HG03066 (cell line): ENCODE results near the gene FNDC5.
"Not testable (repeated sequence)": the region's sequence is repeated elsewhere in the genome, so short reads cannot be mapped to it uniquely, and the experiment has no call there.

Experiments used
- ATAC-seq: cut with Tn5 transposase; IDR thresholded peaks from one replicate; pipeline ENCODE4 v1.9.1; 2021; ENCODE audit warnings: low read depth; ENCODE audit not compliant: unreplicated experiment

FNDC5 gene

DNA sequence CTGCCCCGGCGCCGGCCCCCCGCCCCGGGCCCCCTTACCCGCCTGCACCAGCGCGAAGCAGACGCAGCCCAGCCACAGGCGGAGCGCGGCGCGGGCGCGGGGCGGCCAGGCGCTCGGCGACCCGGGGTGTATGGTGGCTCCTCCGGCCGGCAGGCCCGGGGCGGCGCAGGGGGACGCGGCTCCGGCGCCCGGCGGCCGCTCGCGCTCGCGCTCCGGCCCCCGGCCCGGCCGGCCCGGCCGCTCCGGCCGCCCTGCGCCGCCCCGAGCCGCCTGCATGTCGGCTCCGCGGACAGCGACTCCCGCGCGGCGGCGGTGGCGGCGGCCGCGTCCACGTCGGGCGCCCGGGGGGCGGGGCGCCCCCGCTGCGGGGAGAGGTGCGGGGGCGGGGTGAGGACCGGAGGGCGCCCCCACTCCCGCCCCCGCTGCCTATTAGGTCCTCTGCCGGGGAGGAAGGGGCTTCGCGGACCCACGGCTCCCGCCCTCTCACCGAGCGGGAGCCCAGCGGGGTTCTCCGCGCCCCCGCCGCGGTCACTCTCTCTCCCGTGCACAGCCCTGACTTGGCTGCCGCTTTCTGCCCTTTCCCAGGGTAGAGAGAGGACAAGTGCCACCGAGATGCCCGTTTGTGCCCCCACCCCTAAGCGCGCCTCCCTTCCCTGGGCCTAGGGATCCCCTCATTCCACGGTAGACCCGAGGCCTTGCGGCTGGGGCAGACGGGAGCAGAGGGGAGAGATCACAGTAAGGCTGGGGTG, at the start of gene FNDC5:
FNDC5 (minus strand) TSS at position 298 of the 749 bp plus-strand sequence.
- ATAC-seq = no peak

- ATAC-seq = no peak
Measured at GRCh38 chr1:32919811-32920733, 49.4 kb upstream of the FNDC5 start.

- no peak for ATAC-seq
Measured at GRCh38 chr1:32918179-32918578, 47.5 kb upstream of the FNDC5 start.

GRCh38 chr1:32917521-32917920, 46.8 kb upstream of the FNDC5 start:
- ATAC-seq = no peak

GRCh38 chr1:32915766-32916706, 45.3 kb upstream of the FNDC5 start:
- ATAC-seq = no peak

GRCh38 chr1:32910319-32910718, 39.6 kb upstream of the FNDC5 start:
- no peak for ATAC-seq

GRCh38 chr1:32907435-32907834, 36.7 kb upstream of the FNDC5 start:
- ATAC-seq = no peak

- no peak for ATAC-seq
Measured at GRCh38 chr1:32906654-32907053, 35.9 kb upstream of the FNDC5 start.

- ATAC-seq = not testable (repeated sequence)
Measured at GRCh38 chr1:32905588-32905987, 34.9 kb upstream of the FNDC5 start.

GRCh38 chr1:32904797-32905196, 34.1 kb upstream of the FNDC5 start:
- ATAC-seq = no peak

- no peak for ATAC-seq
Measured at GRCh38 chr1:32903991-32904785, 33.5 kb upstream of the FNDC5 start.

- no peak for ATAC-seq
Measured at GRCh38 chr1:32902535-32902920, 31.8 kb upstream of the FNDC5 start.

GRCh38 chr1:32901823-32902534, 31.3 kb upstream of the FNDC5 start:
- no peak for ATAC-seq

- ATAC-seq = no peak
Measured at GRCh38 chr1:32900956-32901822, 30.5 kb upstream of the FNDC5 start, which contains the start of gene TMEM54. Gene TMEM54, minus strand, starts transcription at chr1:32901389. Its CDS starts 151 bp downstream, at chr1:32901238.

- ATAC-seq = no peak
Measured at GRCh38 chr1:32900371-32900955, 29.8 kb upstream of the FNDC5 start.

DNA sequence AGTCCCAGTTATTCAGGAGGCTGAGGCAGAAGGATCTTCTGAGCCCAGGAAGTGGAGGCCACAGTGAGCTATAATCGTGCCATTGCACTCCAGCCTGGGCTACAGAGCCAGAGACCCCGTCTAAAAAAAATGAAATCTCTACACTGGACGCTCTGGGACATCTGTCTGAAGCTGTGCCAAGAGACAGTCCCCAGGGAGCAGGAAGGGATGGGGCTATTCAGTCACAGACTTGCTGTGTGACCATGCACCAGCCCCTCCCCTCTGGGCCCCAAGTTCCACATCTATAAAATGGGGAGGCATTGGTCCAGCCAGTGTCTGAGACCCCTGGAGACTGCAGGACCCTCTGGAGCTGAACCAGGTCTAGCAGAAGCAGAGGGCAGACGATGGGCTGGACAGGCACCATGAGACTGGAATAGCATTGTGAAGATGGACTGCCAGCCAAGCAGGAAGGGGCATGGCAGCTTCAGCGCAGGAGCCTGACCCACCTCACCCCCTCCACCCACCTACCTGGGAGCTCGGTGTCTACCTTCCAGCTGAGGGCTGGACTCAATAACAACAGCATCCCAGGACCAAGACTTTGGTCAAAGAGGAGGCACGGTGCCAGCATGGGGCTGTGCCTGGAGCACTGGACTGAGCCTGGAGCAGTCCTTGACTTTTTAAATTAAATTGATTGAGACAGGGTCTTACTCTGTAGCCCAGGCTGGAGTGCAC, 29.0 kb upstream of the FNDC5 start:
- no peak for ATAC-seq

DNA sequence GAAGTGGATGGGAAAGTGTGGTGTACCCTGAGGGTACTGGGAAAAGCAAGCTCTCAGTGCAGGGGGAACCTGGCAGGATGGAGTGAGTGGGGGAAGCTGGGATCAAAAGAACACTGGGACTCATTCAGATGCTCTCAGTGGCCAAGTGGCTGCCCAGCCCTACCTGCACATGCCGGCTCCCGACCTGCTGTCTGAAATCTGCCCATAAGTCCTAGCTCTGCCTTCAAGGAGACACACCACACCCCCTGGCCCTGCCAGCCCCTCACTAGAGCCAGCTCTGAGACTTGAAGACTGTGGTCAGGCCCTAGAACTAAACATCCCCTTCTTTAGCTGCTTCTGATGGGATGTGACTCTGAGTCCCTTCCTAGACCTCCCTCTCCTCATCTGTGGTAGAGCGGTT, 28.2 kb upstream of the FNDC5 start:
- no peak for ATAC-seq
